HepG2 (cell line): ENCODE measurements around the gene CCDC86. TPM values are rescaled to one million over a fixed set of nuclear protein-coding genes. Genes with fewer than 3 reads are reported as not detected.

Experiments
- CBX5 ChIP-seq: sonication (generic); formaldehyde crosslinking; IDR thresholded peaks from 2 replicates; pipeline ENCODE4 v1.4.0; 2020; ENCODE audit warnings: missing genetic modification reagents, borderline replicate concordance
- CHD2 ChIP-seq: IDR thresholded peaks from 2 replicates; pipeline ENCODE4 v1.6.1; 2011; ENCODE audit warnings: low read depth, low read length, improper control_type of control experiment
- GABPA ChIP-seq, 2 experiments: IDR thresholded peaks; 2 replicates each; pipeline ENCODE4 v1.6.1; 2011 to 2016; ENCODE audit warnings: low read depth in 2 of 2, low read length in 1 of 2, missing biosample characterization in 1 of 2, missing genetic modification characterization in 1 of 2
- GATA4 ChIP-seq: sonication (generic); IDR thresholded peaks from 2 replicates; pipeline ENCODE4 v1.6.1; 2016; ENCODE audit warnings: antibody characterized with exemption, low read depth, borderline replicate concordance
- HOXA9 ChIP-seq: sonication (generic); formaldehyde crosslinking; IDR thresholded peaks from 2 replicates; pipeline ENCODE4 v1.8.1; 2022; ENCODE audit warnings: missing genetic modification reagents, mild to moderate bottlenecking, moderate library complexity, borderline replicate concordance
- NR0B2 ChIP-seq: sonication (generic); formaldehyde crosslinking; IDR thresholded peaks from 2 replicates; pipeline ENCODE4 v1.4.0; 2020; ENCODE audit warnings: mild to moderate bottlenecking, missing genetic modification reagents
- PAXIP1 ChIP-seq: sonication (generic); formaldehyde crosslinking; conservative IDR thresholded peaks from 2 replicates; pipeline ENCODE4 v1.4.0; 2020; ENCODE audit warnings: mild to moderate bottlenecking, missing genetic modification reagents, moderate library complexity
- PRDM10 ChIP-seq: sonication (generic); formaldehyde crosslinking; IDR thresholded peaks from 2 replicates; pipeline ENCODE4 v1.4.0; 2020; ENCODE audit warnings: low read depth, missing genetic modification reagents
- PRMT3 ChIP-seq: sonication (generic); formaldehyde crosslinking; IDR thresholded peaks from 2 replicates; pipeline ENCODE4 v1.8.1; 2022; ENCODE audit warnings: low read depth, mild to moderate bottlenecking, moderate library complexity, missing genetic modification reagents, borderline replicate concordance
- RFXANK ChIP-seq: IDR thresholded peaks from 2 replicates; pipeline ENCODE4 v1.6.1; 2016
- SMAD9 ChIP-seq: sonication (generic); formaldehyde crosslinking; IDR thresholded peaks from 2 replicates; pipeline ENCODE4 v1.5.1; 2020; ENCODE audit warnings: mild to moderate bottlenecking, missing genetic modification reagents
- YEATS2 ChIP-seq: sonication (generic); formaldehyde crosslinking; IDR thresholded peaks from 2 replicates; pipeline ENCODE4 v1.4.0; 2020; ENCODE audit warnings: missing genetic modification reagents, borderline replicate concordance
- ZBTB44 ChIP-seq: sonication (generic); formaldehyde crosslinking; IDR thresholded peaks from 2 replicates; pipeline ENCODE4 v1.4.0; 2020; ENCODE audit warnings: missing genetic modification reagents
- ZHX1 ChIP-seq: sonication (generic); formaldehyde crosslinking; IDR thresholded peaks from 2 replicates; pipeline ENCODE4 v1.8.1; 2022; ENCODE audit warnings: low read depth, mild to moderate bottlenecking, missing genetic modification reagents
- ZNF17 ChIP-seq: sonication (generic); formaldehyde crosslinking; IDR thresholded peaks from 2 replicates; pipeline ENCODE4 v1.5.0; 2020; ENCODE audit warnings: mild to moderate bottlenecking, missing genetic modification reagents
- ZNF383 ChIP-seq: sonication (generic); formaldehyde crosslinking; IDR thresholded peaks from 2 replicates; pipeline ENCODE4 v1.4.0; 2020; ENCODE audit warnings: missing genetic modification reagents, mild to moderate bottlenecking, borderline replicate concordance
- ZNF451 ChIP-seq: sonication (generic); formaldehyde crosslinking; IDR thresholded peaks from 2 replicates; pipeline ENCODE4 v1.5.0; 2020; ENCODE audit warnings: mild to moderate bottlenecking, missing genetic modification reagents
- ZNF572 ChIP-seq: sonication (generic); formaldehyde crosslinking; IDR thresholded peaks from 2 replicates; pipeline ENCODE4 v1.5.1; 2020; ENCODE audit warnings: mild to moderate bottlenecking, missing genetic modification reagents
- polyA plus RNA-seq, 8 experiments: library from polyadenylated mRNA; depleted of rRNA in 3 of 8; stranded (reverse) in 7 of 8; unstranded in 1 of 8; fragments of >200 nt; fragmentation: Illumina TruSeq in 4 of 8; extraction: Trizol in 4 of 8; gene quantifications; 2 replicates each; pipeline versions ENCODE4 v1.2.1 to v1.2.3, GENCODE V29; 2011 to 2016; ENCODE audit warnings: low read depth in 4 of 8, missing spikeins in 1 of 8, mixed read lengths in 1 of 8; ENCODE audit not compliant: insufficient read depth in 1 of 8
- total RNA-seq, 5 experiments: library from RNA; depleted of rRNA; stranded (reverse); fragments of >200 nt; fragmentation: Illumina TruSeq; extraction: Trizol; gene quantifications; 2 replicates each; pipeline ENCODE4 v1.2.3, GENCODE V29; 2016; ENCODE audit warnings: low read depth in 1 of 5

Gene CCDC86
- total and polyA plus RNA-seq, 2 of the 13 experiments (the other 11 are each of a cell fraction or from before 2014, with no cell fraction given), result 33.8 to 37.6 TPM

GRCh38 chr11:60844870-60845221 is 2.9 kb downstream of the CCDC86 start (continued):
- TF ChIP-seq PRDM10 (no peak), NR0B2 (CRISPR knock-in tag) (no peak), ZBTB44 (CRISPR knock-in tag) (no peak), HOXA9 (CRISPR knock-in tag) (no peak), RFXANK (CRISPR knock-in tag) (no peak), GATA4 (peak; percentile 92), SMAD9 (CRISPR knock-in tag) (no peak), YEATS2 (CRISPR knock-in tag) (no peak), ZNF451 (CRISPR knock-in tag) (no peak), ZNF572 (CRISPR knock-in tag) (no peak), PRMT3 (CRISPR knock-in tag) (no peak), GABPA (IDR thresholded peaks at IDR 0.05; ENCODE audit: low read depth, low read length) (no peak), GABPA (CRISPR knock-in tag; IDR thresholded peaks at IDR 0.05; ENCODE audit: low read depth) (0 out of 2 replicates have a peak, but pooled peaks have one; percentile 9), ZNF383 (CRISPR knock-in tag) (no peak), ZNF17 (CRISPR knock-in tag) (no peak), CBX5 (CRISPR knock-in tag) (no peak), ZHX1 (CRISPR knock-in tag) (no peak), CHD2 (no peak), PAXIP1 (CRISPR knock-in tag) (peak; percentile 87)
